ENCODE measurements around the gene CCBE1.
A peak's percentile ranks its signal among the peaks of the same experiment; 100 is the strongest.
"Not testable (repeated sequence)": the region's sequence is repeated elsewhere in the genome, so short reads cannot be mapped to it uniquely, and the experiment has no call there.

Gene CCBE1

DNA sequence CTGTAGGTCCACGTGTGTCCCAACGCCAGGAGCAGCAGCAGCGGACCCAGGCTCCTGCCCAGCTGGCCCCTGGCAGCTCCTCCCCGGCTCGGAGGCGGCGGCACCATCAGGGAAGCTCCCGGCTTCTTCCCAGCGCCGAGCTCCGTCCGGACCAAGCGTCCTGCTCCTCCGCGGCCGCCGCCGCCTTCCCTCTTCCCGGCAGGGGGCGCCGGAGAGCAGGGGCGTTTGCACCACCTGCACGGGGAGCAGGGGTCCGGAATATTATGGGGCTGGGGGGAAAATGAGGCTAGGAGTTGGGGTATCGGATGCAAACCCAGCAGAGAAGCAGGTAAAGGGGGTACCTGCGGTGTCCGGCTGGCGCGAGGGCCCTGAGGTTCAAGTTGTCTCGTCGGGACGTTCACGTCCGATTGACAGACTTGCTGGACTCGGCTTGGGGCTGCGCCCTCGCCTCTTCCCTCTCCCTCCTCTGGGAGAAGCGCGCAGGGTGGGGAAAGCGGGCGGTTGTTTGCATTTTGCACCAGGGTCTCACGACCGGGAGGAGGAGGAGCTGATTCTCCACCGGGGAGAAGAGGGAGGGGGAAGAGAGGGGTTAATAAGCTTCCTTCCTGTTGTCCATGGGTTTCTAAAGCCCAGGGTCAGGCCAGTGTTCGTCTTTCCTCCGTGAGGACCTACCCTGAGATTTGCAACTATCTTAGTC, at the start of gene CCBE1:
Gene CCBE1 (minus strand): TSS at position 188 of the 697 bp plus-strand sequence.
- Histone ChIP-seq H3K4me1 (ENCODE audit: control insufficient read depth in 5 of 5, insufficient read depth in 5 of 5, low read length in 5 of 5) (peaks cover 0 to 19% (median 16%) of the 10 kb centered on the region in 5 donors), H3K27ac (ENCODE audit: low read depth, low read length) (peak within 1 kb of the TSS; percentile 6), H3K9me3 (ENCODE audit: control insufficient read depth in 5 of 5, low read length in 5 of 5) (no peaks in the 10 kb centered on the region), H3K27me3 (ENCODE audit: control insufficient read depth in 5 of 5, insufficient read depth in 4 of 5, low read length in 5 of 5) (peaks cover 5 to 34% (median 24%) of the 10 kb centered on the region in 5 donors), H3K4me3 (ENCODE audit: low read depth in 1 of 5, low read length in 5 of 5) (peak within 1 kb of the TSS; percentile 56 to 71 (median 64)), H3K36me3 (ENCODE audit: control insufficient read depth in 5 of 5, insufficient read depth in 5 of 5, low read length in 5 of 5) (no peaks in the 10 kb centered on the region), H3K9ac (ENCODE audit: low read length in 5 of 5) (no peak within 1 kb of the TSS)

- no peaks in the 10 kb centered on the region for H3K4me1 ChIP-seq (ENCODE audit: control insufficient read depth in 5 of 5, insufficient read depth in 5 of 5, low read length in 5 of 5)
- no peaks in the 10 kb centered on the region for H3K27me3 ChIP-seq (ENCODE audit: control insufficient read depth in 5 of 5, insufficient read depth in 4 of 5, low read length in 5 of 5)
- H3K9ac ChIP-seq (ENCODE audit: low read length in 5 of 5): no peak overlapping the region
- H3K4me3 ChIP-seq (ENCODE audit: low read depth in 1 of 5, low read length in 5 of 5): no peak overlapping the region
- H3K27ac ChIP-seq (ENCODE audit: low read depth, low read length): no peak overlapping the region
- H3K9me3 ChIP-seq (ENCODE audit: control insufficient read depth in 5 of 5, low read length in 5 of 5): peaks cover 0 to 4% (median under 1%) of the 10 kb centered on the region in 5 donors
- no peaks in the 10 kb centered on the region for H3K36me3 ChIP-seq (ENCODE audit: control insufficient read depth in 5 of 5, insufficient read depth in 5 of 5, low read length in 5 of 5)
Observed at GRCh38 chr18:59744271-59744721, 47.1 kb upstream of the CCBE1 start.

DNA sequence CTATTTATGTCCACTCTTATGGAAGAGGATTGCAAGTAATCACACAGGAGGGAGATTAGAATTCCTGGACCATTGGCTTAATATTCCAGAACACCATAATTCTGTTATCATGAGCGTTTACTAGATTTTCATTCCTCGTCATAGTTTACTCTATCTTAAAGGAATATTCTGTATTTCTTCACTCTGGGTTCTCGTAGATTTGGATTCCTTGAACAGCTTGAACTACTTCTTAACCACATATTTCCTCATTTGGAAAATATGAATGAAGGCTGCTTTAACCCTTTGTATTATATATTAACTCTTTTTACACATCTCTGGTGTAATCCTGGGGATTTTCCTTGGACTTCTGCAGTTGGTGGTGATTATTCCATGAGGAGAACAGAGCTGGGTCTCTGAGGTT, 46.3 kb upstream of the CCBE1 start:
- Histone ChIP-seq H3K27ac (ENCODE audit: low read depth, low read length) (no peak overlapping the region), H3K27me3 (ENCODE audit: control insufficient read depth in 5 of 5, insufficient read depth in 4 of 5, low read length in 5 of 5) (no peaks in the 10 kb centered on the region), H3K4me3 (ENCODE audit: low read depth in 1 of 5, low read length in 5 of 5) (no peak overlapping the region), H3K9ac (ENCODE audit: low read length in 5 of 5) (no peak overlapping the region), H3K9me3 (ENCODE audit: control insufficient read depth in 5 of 5, low read length in 5 of 5) (peaks cover 0 to 11% (median 4%) of the 10 kb centered on the region in 5 donors), H3K36me3 (ENCODE audit: control insufficient read depth in 5 of 5, insufficient read depth in 5 of 5, low read length in 5 of 5) (no peaks in the 10 kb centered on the region), H3K4me1 (ENCODE audit: control insufficient read depth in 5 of 5, insufficient read depth in 5 of 5, low read length in 5 of 5) (no peaks in the 10 kb centered on the region)

- Histone ChIP-seq H3K9me3 (ENCODE audit: control insufficient read depth in 5 of 5, low read length in 5 of 5) (peaks cover 0 to 12% (median 8%) of the 10 kb centered on the region in 5 donors), H3K4me1 (ENCODE audit: control insufficient read depth in 5 of 5, insufficient read depth in 5 of 5, low read length in 5 of 5) (no peaks in the 10 kb centered on the region), H3K36me3 (ENCODE audit: control insufficient read depth in 5 of 5, insufficient read depth in 5 of 5, low read length in 5 of 5) (no peaks in the 10 kb centered on the region), H3K9ac (ENCODE audit: low read length in 5 of 5) (no peak overlapping the region), H3K27ac (ENCODE audit: low read depth, low read length) (no peak overlapping the region), H3K4me3 (ENCODE audit: low read depth in 1 of 5, low read length in 5 of 5) (no peak overlapping the region), H3K27me3 (ENCODE audit: control insufficient read depth in 5 of 5, insufficient read depth in 4 of 5, low read length in 5 of 5) (no peaks in the 10 kb centered on the region)
Observed at GRCh38 chr18:59742325-59743111, 45.3 kb upstream of the CCBE1 start.

GRCh38 chr18:59740141-59740540, 42.9 kb upstream of the CCBE1 start:
- Histone ChIP-seq H3K36me3 (ENCODE audit: control insufficient read depth in 5 of 5, insufficient read depth in 5 of 5, low read length in 5 of 5) (no peaks in the 10 kb centered on the region), H3K9ac (ENCODE audit: low read length in 5 of 5) (no peak overlapping the region), H3K9me3 (ENCODE audit: control insufficient read depth in 5 of 5, low read length in 5 of 5) (peaks cover 0 to 10% (median 8%) of the 10 kb centered on the region in 5 donors), H3K27me3 (ENCODE audit: control insufficient read depth in 5 of 5, insufficient read depth in 4 of 5, low read length in 5 of 5) (no peaks in the 10 kb centered on the region), H3K4me3 (ENCODE audit: low read depth in 1 of 5, low read length in 5 of 5) (no peak overlapping the region), H3K27ac (ENCODE audit: low read depth, low read length) (no peak overlapping the region), H3K4me1 (ENCODE audit: control insufficient read depth in 5 of 5, insufficient read depth in 5 of 5, low read length in 5 of 5) (no peaks in the 10 kb centered on the region)

- Histone ChIP-seq H3K27ac (ENCODE audit: low read depth, low read length) (no peak overlapping the region), H3K27me3 (ENCODE audit: control insufficient read depth in 5 of 5, insufficient read depth in 4 of 5, low read length in 5 of 5) (no peaks in the 10 kb centered on the region), H3K9ac (ENCODE audit: low read length in 5 of 5) (no peak overlapping the region), H3K36me3 (ENCODE audit: control insufficient read depth in 5 of 5, insufficient read depth in 5 of 5, low read length in 5 of 5) (no peaks in the 10 kb centered on the region), H3K9me3 (ENCODE audit: control insufficient read depth in 5 of 5, low read length in 5 of 5) (peaks cover 0 to 10% (median 8%) of the 10 kb centered on the region in 5 donors), H3K4me3 (ENCODE audit: low read depth in 1 of 5, low read length in 5 of 5) (no peak overlapping the region), H3K4me1 (ENCODE audit: control insufficient read depth in 5 of 5, insufficient read depth in 5 of 5, low read length in 5 of 5) (no peaks in the 10 kb centered on the region)
Observed at GRCh38 chr18:59737776-59738300, 40.6 kb upstream of the CCBE1 start.

GRCh38 chr18:59737335-59737734, 40.1 kb upstream of the CCBE1 start:
- not testable (repeated sequence) for H3K9me3 ChIP-seq (ENCODE audit: control insufficient read depth in 5 of 5, low read length in 5 of 5); H3K4me1 ChIP-seq (ENCODE audit: control insufficient read depth in 5 of 5, insufficient read depth in 5 of 5, low read length in 5 of 5); H3K9ac ChIP-seq (ENCODE audit: low read length in 5 of 5); H3K27ac ChIP-seq (ENCODE audit: low read depth, low read length); H3K27me3 ChIP-seq (ENCODE audit: control insufficient read depth in 5 of 5, insufficient read depth in 4 of 5, low read length in 5 of 5); H3K36me3 ChIP-seq (ENCODE audit: control insufficient read depth in 5 of 5, insufficient read depth in 5 of 5, low read length in 5 of 5); H3K4me3 ChIP-seq (ENCODE audit: low read depth in 1 of 5, low read length in 5 of 5)

DNA sequence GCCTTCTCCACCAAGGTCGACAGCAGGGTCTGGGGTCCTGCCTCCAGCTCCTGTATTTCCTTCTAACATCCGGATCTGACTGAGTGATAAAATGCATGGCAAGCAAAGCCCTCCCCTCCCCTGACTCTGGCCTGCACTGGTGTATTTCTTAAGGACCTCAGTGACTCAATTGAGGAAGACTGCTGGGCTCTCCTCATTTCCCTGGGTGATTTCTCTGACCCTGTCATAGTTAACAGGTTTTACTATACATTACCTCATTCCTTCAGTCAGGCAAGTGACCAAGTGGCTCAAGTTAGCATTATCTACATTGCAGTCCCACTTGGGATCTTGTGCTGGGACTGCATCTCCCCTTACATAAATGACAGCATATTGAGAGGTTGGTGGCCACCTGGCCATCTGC, 38.8 kb upstream of the CCBE1 start:
- no peak overlapping the region for H3K4me3 ChIP-seq (ENCODE audit: low read depth in 1 of 5, low read length in 5 of 5)
- H3K4me1 ChIP-seq (ENCODE audit: control insufficient read depth in 5 of 5, insufficient read depth in 5 of 5, low read length in 5 of 5): no peaks in the 10 kb centered on the region
- H3K9me3 ChIP-seq (ENCODE audit: control insufficient read depth in 5 of 5, low read length in 5 of 5): peaks cover 0 to 10% (median 8%) of the 10 kb centered on the region in 5 donors
- no peaks in the 10 kb centered on the region for H3K27me3 ChIP-seq (ENCODE audit: control insufficient read depth in 5 of 5, insufficient read depth in 4 of 5, low read length in 5 of 5)
- H3K27ac ChIP-seq (ENCODE audit: low read depth, low read length): no peak overlapping the region
- no peaks in the 10 kb centered on the region for H3K36me3 ChIP-seq (ENCODE audit: control insufficient read depth in 5 of 5, insufficient read depth in 5 of 5, low read length in 5 of 5)
- no peak overlapping the region for H3K9ac ChIP-seq (ENCODE audit: low read length in 5 of 5)

GRCh38 chr18:59735269-59735860, 38.1 kb upstream of the CCBE1 start:
- Histone ChIP-seq H3K9ac (ENCODE audit: low read length in 5 of 5) (no peak overlapping the region), H3K27ac (ENCODE audit: low read depth, low read length) (no peak overlapping the region), H3K4me3 (ENCODE audit: low read depth in 1 of 5, low read length in 5 of 5) (no peak overlapping the region), H3K27me3 (ENCODE audit: control insufficient read depth in 5 of 5, insufficient read depth in 4 of 5, low read length in 5 of 5) (no peaks in the 10 kb centered on the region), H3K9me3 (ENCODE audit: control insufficient read depth in 5 of 5, low read length in 5 of 5) (peaks cover 0 to 10% (median 8%) of the 10 kb centered on the region in 5 donors), H3K36me3 (ENCODE audit: control insufficient read depth in 5 of 5, insufficient read depth in 5 of 5, low read length in 5 of 5) (no peaks in the 10 kb centered on the region), H3K4me1 (ENCODE audit: control insufficient read depth in 5 of 5, insufficient read depth in 5 of 5, low read length in 5 of 5) (no peaks in the 10 kb centered on the region)

DNA sequence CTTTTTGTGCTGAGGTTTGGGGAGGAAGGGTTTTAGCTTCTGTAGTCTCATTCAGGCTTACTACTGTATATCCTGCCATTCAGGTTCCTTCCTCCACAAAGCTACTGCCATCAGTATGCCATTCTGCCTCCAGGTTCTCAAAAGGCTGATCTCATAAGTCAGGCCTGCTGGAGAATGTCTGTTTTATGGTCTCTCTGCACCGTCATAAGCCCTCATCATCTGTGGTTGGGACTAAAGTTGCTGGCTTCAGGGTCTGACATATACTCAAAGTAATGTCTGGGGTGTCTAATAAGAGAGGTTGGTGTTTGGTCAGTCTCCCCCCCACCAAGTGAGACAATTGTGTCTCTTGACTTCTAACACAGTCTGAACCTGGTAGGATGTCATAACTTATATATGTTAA, 36.2 kb upstream of the CCBE1 start:
- peaks cover 0 to 6% (median 0%) of the 10 kb centered on the region in 5 donors for H3K9me3 ChIP-seq (ENCODE audit: control insufficient read depth in 5 of 5, low read length in 5 of 5)
- peaks cover 0 to under 1% (median 0%) of the 10 kb centered on the region in 5 donors for H3K27me3 ChIP-seq (ENCODE audit: control insufficient read depth in 5 of 5, insufficient read depth in 4 of 5, low read length in 5 of 5)
- no peak overlapping the region for H3K9ac ChIP-seq (ENCODE audit: low read length in 5 of 5)
- H3K27ac ChIP-seq (ENCODE audit: low read depth, low read length): no peak overlapping the region
- no peaks in the 10 kb centered on the region for H3K4me1 ChIP-seq (ENCODE audit: control insufficient read depth in 5 of 5, insufficient read depth in 5 of 5, low read length in 5 of 5)
- no peaks in the 10 kb centered on the region for H3K36me3 ChIP-seq (ENCODE audit: control insufficient read depth in 5 of 5, insufficient read depth in 5 of 5, low read length in 5 of 5)
- H3K4me3 ChIP-seq (ENCODE audit: low read depth in 1 of 5, low read length in 5 of 5): no peak overlapping the region
